ENCODE data around the gene AHDC1.
"Not testable (repeated sequence)": the region's sequence is repeated elsewhere in the genome, so short reads cannot be mapped to it uniquely, and the experiment has no call there.

AHDC1 gene

GRCh38 chr1:27549807-27550408 is 54.0 kb downstream of the AHDC1 start:
- no peak for DNase-seq (ENCODE audit: low read depth, low spot score)

- no peak for DNase-seq (ENCODE audit: low read depth, low spot score)
Observed at GRCh38 chr1:27548858-27549719, 54.9 kb downstream of the AHDC1 start.

GRCh38 chr1:27548136-27548853 is 55.6 kb downstream of the AHDC1 start:
- DNase-seq (ENCODE audit: low read depth, low spot score) = no peak

DNA sequence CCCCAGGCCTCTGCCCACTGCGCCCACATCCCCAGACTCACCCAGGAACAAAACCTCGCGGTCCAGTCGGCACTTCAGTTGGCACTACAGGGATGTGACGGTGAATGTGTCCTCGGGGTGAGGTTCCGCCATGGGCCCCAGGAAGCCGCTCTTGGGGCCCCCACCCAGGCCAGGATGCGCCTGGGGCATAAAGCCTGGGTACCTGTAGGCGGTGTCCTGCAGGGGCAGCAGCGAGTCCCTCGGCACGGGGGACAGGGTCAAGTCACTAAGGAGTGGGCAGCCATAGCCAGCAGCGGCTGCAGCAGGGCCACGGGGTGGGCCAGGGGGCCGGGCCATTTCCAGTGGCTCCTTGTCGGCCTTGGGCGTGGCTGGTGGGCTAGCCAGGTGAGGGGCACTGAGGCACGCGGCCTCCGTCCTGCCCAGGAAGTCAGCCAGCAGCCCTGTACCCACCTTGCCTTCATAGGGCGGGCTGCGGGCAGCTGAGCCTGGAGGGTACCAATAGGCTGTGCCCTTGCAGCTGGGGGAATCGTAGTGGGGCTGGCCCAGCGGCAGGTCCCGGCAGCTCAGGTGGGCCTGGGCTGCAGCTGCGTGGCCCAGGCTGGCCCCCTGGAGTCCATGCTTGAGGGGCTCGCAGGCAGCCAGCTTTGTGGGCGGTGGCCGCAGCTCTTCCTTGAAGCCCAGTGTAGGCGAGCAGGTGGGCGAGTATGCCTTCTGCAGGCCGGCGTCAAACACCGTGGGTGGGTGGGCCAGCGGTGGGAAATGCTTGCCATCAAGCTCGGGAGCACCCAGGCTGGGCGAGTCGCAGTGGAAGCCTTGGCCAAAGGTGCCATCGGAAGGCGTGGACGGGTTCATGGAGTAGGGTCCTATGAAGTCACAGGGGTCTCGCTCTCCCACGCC is 56.5 kb downstream of the AHDC1 start:
- DNase-seq (ENCODE audit: low read depth, low spot score) = no peak

DNA sequence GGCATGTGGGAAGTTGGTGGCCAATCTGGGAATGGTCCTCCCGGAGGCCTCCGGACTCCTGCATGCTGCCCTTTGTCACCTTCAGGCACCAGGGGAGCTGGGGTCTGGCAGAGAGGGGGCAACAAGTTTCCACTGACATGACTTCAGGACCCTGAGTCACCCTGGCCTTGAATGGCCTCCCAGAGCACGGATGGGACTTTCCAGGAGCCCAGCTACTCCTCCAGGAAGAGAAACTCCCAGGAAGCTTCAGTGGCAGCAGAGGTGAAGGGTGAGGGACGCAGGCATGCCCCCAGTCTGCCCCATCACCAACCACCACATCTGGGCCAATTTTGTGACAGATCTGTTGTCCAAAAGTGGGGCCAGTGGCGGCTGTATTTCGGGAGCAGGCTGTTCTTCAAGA is 58.1 kb downstream of the AHDC1 start:
- no peak for DNase-seq (ENCODE audit: low read depth, low spot score)

GRCh38 chr1:27545271-27545670 is 58.7 kb downstream of the AHDC1 start:
- DNase-seq (ENCODE audit: low read depth, low spot score) = no peak

- DNase-seq (ENCODE audit: low read depth, low spot score) = no peak
Observed at GRCh38 chr1:27544834-27545233, 59.1 kb downstream of the AHDC1 start.

DNA sequence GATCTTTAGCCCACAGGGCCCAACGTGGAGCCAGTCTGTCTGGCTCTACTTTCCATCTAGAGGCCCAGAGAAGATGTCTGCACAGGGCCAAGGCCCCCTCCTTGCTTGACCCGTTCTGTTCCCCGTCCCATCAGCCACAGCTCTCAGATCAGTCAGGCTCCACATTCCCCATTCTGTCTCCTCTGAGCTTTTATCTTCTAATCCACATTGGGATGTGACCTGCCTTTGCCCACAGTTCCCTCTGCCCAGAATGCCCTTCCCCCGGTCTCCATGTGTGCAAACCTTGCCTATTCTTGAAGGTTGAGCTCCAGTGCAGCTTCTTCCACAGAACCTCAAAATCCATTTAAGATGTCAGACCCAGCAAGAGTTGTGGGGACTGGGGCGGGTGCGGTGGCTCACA is 60.7 kb downstream of the AHDC1 start:
- DNase-seq (ENCODE audit: low read depth, low spot score) = no peak

DNA sequence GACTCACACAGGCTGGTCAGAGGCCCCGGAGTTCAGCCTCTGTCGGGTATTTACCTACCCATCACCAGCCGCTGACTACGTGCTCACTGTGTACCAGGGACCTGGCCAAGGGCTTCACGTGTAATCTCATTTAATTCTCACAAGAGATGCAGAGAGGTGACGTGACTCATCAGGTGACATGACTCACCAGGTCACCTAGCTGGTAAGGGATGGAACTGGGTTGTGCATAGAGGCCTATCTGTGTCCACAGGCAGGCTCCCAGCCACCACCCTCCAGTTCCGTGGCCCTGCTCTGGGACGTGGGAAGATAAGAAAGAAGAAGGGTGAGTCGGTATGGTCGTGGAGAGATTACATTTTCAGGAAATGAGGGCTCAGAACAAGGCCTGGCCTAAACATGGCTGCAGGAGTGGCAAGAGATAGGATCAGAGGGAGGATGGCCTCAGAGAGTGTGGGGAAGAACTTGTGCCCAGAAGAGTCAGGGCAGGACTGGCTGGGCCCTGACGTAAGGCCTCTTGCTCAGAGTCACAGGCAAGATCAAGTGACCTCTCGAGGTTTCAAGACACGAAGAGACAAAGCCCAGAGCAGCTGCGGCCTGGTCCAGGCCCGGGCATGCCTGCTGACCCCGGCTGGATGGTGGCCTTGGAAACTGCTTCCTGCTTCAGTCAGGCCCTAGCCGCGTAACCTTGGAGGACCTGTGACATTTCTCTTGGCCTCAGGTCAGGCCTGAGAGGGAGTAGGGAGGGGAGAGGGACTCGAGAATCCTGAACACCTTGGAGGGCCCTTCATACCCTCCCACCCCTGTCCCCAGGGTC is 61.3 kb downstream of the AHDC1 start:
- no peak for DNase-seq (ENCODE audit: low read depth, low spot score)

DNA sequence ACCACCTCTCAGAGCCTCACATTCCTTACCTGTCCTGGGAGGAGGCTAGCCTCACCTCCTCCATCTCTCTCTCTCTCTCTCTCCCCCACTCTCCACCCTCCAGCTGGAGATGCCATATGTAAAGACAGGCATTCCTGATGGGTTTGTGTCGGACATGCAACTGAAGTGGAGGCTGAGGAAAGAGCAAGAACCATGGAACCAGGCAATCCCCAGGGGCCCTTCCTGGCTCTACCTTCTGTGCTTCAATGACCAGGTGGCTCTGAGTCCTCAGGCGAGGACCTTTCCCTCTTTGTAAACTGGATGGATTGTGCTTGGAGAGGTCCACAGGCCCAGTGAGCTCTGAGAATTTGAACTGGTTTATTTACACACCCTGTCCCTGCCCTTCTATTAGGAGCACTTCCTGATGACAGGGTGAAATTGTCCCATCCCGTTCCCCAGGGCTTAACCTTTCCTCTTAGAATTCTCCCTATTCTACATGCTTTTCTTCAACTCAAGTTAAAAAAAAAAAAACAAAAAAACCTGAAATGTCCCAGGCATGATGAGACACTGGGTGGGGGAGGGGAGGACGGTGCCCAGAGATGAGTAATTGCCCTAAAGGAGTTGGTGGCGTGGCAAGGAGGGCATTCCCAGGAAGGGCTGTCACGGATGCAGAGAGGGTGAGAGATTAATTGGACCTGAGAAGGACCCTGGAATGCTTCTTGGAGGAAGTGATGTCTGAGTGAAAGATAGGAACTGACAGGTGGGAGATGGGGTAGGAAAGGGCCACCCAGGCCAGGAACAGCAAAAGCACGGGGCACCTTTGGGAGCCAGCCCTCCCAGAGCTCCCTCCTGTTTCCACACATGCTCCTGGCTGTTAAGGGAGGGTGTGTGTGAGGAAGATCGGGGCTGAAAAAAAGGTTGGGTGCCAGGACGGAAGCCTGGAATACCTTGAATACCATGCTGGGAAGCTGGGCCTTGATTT is 63.8 kb downstream of the AHDC1 start:
- no peak for DNase-seq (ENCODE audit: low read depth, low spot score)

DNA sequence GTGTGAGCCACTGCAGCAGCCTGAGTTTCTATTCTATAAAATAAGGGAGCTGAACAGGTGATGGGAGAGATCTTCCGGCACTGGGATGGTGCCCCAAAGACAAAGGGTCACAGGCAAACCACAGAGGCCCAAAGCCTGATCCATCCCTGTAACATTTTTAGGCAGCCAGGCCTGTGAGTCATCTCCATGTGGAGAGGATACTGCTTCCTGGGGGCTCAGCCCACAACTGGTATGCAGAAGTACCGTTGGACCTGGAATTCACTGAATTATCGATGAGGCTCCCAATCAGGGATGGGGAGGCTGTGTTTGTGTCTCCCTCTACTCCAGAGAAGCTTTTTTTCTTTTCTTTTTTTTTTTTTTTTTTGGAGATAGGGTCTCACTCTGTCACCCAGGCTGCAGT is 65.2 kb downstream of the AHDC1 start:
- DNase-seq (ENCODE audit: low read depth, low spot score) = no peak

DNA sequence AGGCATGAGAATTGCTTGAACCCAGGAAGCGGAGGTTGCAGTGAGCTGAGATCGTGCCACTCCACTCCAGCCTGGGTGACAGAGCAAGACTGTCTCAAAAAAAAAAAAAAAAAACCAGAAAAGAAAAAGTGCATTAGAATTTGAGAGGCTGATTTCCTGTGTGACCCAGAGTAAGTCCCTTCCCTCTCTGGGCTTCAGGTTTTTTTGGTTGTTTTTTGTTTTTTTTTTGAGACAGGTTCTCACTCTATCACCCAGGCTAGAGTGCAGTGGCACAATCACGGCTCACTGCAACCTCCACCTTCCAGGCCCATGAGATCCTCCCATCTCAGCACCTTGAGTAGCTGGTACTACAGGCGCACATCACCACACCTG is 65.7 kb downstream of the AHDC1 start:
- DNase-seq (ENCODE audit: low read depth, low spot score) = not testable (repeated sequence)

GRCh38 chr1:27536767-27537166 is 67.2 kb downstream of the AHDC1 start:
- DNase-seq (ENCODE audit: low read depth, low spot score) = no peak

DNA sequence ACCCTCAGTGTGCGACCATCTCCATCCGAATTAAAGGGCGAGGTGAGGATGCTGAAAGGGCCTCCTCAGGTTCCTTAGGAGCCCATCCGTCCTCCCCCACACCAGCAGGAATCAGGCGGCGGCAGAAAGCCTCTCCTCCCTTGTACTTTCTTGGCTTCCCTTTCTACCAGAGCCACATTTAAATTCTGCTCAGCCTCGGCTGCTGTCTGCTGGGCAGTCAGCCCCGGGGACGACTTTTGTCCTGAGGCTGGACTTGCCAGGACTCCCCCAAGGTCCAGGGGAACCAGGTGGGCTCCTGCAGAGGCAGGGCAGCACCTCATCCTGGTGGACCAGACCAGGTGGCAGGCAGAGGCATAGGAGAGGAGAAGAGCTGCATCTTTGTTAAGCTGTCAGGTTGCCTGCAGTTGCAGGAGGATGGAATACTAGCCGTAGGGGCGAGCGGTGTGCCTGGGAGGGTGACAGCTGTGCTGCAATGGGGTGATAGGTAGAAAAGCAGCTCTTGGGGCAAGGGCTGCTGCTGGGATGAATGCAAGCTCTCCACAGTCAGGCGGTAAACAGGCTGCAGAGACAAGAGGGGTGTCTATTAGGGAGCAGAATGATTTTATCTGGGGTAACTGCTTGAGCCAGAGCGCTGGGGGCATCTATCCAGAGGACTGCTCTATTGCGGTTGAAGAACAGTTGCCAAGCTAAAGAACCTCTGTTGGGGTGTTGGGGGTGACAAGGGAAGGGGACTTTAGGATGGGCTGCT is 67.8 kb downstream of the AHDC1 start:
- no peak for DNase-seq (ENCODE audit: low read depth, low spot score)

- DNase-seq (ENCODE audit: low read depth, low spot score) = no peak
Observed at GRCh38 chr1:27535386-27535785, 68.6 kb downstream of the AHDC1 start.

GRCh38 chr1:27531959-27532685 is 71.8 kb downstream of the AHDC1 start:
- DNase-seq (ENCODE audit: low read depth, low spot score) = no peak

- no peak for DNase-seq (ENCODE audit: low read depth, low spot score)
Observed at GRCh38 chr1:27530192-27530591, 73.8 kb downstream of the AHDC1 start.

- no peak for DNase-seq (ENCODE audit: low read depth, low spot score)
Observed at GRCh38 chr1:27529704-27530018, 74.3 kb downstream of the AHDC1 start.
